ENCODE results near the gene CACNA1G.

Gene CACNA1G

GRCh38 chr17:50560185-50560824 is at the start of gene CACNA1G:
Gene CACNA1G, plus strand, starts transcription at chr17:50560715. Its CDS starts 745 bp downstream, at chr17:50561460.
- no peak for TF ChIP-seq CTCF (conservative IDR thresholded peaks at IDR 0.05; ENCODE audit: low read length)
- peak within 1 kb of the TSS; percentile 54 for H3K4me3 ChIP-seq (ENCODE audit: low read length)
- DNase-seq (ENCODE audit: low read depth): peak; percentile 77

- DNase-seq (ENCODE audit: low read depth): no peak
Observed at GRCh38 chr17:50511058-50511457, 49.5 kb upstream of the CACNA1G start.

GRCh38 chr17:50513495-50513894 is 47.0 kb upstream of the CACNA1G start:
- no peak for DNase-seq (ENCODE audit: low read depth)
- H3K4me3 ChIP-seq (ENCODE audit: low read length): no peak overlapping the region
- TF ChIP-seq CTCF (conservative IDR thresholded peaks at IDR 0.05; ENCODE audit: low read length): no peak

More at GRCh38 chr17:50511058-50511457, 49.5 kb upstream of the CACNA1G start:
- H3K4me3 ChIP-seq (ENCODE audit: low read length): no peak overlapping the region
- TF ChIP-seq CTCF (conservative IDR thresholded peaks at IDR 0.05; ENCODE audit: low read length): no peak

- H3K4me3 ChIP-seq (ENCODE audit: low read length): no peak overlapping the region
- no peak for DNase-seq (ENCODE audit: low read depth)
- no peak for TF ChIP-seq CTCF (conservative IDR thresholded peaks at IDR 0.05; ENCODE audit: low read length)
Observed at GRCh38 chr17:50514388-50514787, 46.1 kb upstream of the CACNA1G start.

GRCh38 chr17:50514936-50515702 is 45.4 kb upstream of the CACNA1G start:
- peak; percentile 71 for DNase-seq (ENCODE audit: low read depth)
- no peak overlapping the region for H3K4me3 ChIP-seq (ENCODE audit: low read length)
- TF ChIP-seq CTCF (conservative IDR thresholded peaks at IDR 0.05; ENCODE audit: low read length): no peak

- DNase-seq (ENCODE audit: low read depth): no peak
- no peak overlapping the region for H3K4me3 ChIP-seq (ENCODE audit: low read length)
- TF ChIP-seq CTCF (conservative IDR thresholded peaks at IDR 0.05; ENCODE audit: low read length): no peak
Observed at GRCh38 chr17:50517011-50517410, 43.5 kb upstream of the CACNA1G start.
